ENCODE results near the gene HHIPL1.

DNA sequence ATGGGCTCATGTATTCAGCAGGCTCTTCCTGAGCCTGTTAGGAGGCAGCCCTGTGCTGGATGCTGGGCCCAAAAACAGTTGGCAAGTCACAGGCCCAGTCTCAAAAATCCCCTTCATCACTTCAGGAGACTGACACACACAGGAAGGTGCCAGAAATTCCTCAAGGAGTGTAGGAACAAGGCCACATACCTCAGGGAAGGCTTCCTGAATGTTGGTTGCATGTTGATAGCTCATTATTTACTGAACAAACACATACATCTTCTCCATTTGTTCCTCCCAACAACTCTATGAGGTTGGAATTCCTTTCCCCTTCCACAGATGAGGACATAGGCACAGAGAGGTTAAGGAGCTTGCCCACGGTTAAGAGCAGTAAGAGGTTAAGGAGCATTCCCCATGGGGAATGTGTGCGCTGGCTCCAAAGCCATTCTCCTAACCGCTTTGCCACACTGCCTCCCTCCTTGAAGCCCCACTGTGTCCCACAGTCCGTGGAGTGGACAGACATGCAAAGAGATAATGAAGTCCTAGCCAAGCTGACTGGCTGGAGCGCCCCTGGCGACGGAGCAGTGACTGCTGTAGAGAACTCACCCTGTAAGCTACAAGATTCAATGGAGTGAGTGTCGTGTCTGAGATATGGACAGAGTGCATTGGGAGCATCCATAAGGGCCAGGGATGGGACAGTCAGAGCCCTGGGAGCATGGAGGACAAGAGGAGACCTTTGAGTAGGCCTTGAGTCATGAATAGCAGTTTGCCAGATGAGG lies 3.3 kb downstream of the HHIPL1 start:
- TF ChIP-seq, protein P1, sequence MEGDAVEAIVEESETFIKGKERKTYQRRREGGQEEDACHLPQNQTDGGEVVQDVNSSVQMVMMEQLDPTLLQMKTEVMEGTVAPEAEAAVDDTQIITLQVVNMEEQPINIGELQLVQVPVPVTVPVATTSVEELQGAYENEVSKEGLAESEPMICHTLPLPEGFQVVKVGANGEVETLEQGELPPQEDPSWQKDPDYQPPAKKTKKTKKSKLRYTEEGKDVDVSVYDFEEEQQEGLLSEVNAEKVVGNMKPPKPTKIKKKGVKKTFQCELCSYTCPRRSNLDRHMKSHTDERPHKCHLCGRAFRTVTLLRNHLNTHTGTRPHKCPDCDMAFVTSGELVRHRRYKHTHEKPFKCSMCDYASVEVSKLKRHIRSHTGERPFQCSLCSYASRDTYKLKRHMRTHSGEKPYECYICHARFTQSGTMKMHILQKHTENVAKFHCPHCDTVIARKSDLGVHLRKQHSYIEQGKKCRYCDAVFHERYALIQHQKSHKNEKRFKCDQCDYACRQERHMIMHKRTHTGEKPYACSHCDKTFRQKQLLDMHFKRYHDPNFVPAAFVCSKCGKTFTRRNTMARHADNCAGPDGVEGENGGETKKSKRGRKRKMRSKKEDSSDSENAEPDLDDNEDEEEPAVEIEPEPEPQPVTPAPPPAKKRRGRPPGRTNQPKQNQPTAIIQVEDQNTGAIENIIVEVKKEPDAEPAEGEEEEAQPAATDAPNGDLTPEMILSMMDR (conservative IDR thresholded peaks at IDR 0.05; ENCODE audit: low read length) = no peak
- no peak for TF ChIP-seq EZH2phosphoT487 (IDR thresholded peaks at IDR 0.05; ENCODE audit: borderline replicate concordance)

Data from Loucy (cell line).